Lower leg skin (tissue), 4 donors: ENCODE data around the gene OR52N5. TPM values are rescaled to one million over a fixed set of nuclear protein-coding genes. Genes with fewer than 3 reads are reported as not detected.

Experiments used
- DNase-seq, 2 donors: peaks; one replicate each; pipeline ENCODE4 v3.0.0-alpha.2; 2019; ENCODE audit warnings: low spot score in 2 of 2
- H3K4me3 ChIP-seq: fragments of 200-600 bp; sonication (generic); 2 replicates; pipeline ENCODE4 v1.5.1; 2017; ENCODE audit warnings: mild to moderate bottlenecking, low read depth; ENCODE audit not compliant: poor library complexity, severe bottlenecking
- POLR2A ChIP-seq, 2 donors: fragments of 450-650 bp; IDR thresholded peaks; one replicate each; pipeline ENCODE4 v1.6.1; 2016 to 2017; ENCODE audit warnings: antibody characterized with exemption in 2 of 2, mild to moderate bottlenecking in 1 of 2, moderate library complexity in 1 of 2
- WGBS, 2 donors: methylation state at CpG; one replicate each; pipeline ENCODE4 v1.1.5; 2018; 5-methylcytosine and 5-hydroxymethylcytosine counted together
- intact Hi-C: fragments of 100-400 bp; cut with DNase I; formaldehyde crosslinking; loops from one replicate; pipeline ENCODE4 v1.15.0; 2023; ENCODE audit warnings: low total_unique reads
- total RNA-seq, 4 donors: library from RNA; depleted of rRNA; stranded (reverse); fragments of >200 nt; gene quantifications; one replicate each; pipeline ENCODE4 v1.1.0, GENCODE V29; 2016
- TF ChIP-seq, protein P1 (sequence below), 3 donors: fragments of 450-650 bp; IDR thresholded peaks; one replicate each; pipeline ENCODE4 v1.5.1; 2016; ENCODE audit warnings: antibody characterized with exemption in 3 of 3, mild to moderate bottlenecking in 3 of 3, moderate library complexity in 2 of 3

The OR52N5 gene
- total RNA-seq, 4 donors from 2014 or later, result not detected

DNA sequence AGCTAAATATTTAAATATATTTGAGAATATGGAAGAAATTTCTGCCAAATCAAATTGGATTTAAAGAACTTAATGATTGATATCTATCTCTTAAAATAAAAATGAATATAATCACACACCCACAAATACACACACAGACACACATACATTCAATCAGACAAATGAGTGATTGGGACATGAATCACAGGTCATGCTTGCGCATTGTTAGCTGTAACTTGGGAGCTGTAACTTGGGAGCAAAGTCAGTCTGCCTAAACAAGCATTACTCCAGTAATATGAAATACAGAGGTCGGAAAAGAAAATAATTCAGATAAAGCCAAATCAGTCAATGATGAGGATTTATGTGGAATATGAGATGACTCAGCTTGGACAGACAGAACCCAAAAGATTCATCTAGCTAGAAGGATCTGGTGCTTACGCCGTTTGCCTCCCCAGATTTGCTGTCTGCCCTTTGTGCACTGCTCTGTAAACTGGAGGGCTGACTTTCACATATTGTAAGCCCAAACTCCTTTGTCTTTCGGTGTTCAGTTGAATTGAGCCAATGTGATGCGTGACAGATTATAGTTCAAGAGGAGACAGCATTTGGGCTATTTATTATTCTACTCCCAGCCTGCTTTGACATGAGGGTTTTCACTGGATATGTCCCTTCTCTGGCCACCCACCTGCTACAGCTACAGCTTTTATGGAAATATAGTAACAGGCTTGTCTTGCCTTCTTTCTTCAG is 45.3 kb downstream of the OR52N5 start:
- intact Hi-C loops, result no loop called here
- TF ChIP-seq POLR2A (IDR thresholded peaks at IDR 0.05), result no peak
- TF ChIP-seq, protein P1, sequence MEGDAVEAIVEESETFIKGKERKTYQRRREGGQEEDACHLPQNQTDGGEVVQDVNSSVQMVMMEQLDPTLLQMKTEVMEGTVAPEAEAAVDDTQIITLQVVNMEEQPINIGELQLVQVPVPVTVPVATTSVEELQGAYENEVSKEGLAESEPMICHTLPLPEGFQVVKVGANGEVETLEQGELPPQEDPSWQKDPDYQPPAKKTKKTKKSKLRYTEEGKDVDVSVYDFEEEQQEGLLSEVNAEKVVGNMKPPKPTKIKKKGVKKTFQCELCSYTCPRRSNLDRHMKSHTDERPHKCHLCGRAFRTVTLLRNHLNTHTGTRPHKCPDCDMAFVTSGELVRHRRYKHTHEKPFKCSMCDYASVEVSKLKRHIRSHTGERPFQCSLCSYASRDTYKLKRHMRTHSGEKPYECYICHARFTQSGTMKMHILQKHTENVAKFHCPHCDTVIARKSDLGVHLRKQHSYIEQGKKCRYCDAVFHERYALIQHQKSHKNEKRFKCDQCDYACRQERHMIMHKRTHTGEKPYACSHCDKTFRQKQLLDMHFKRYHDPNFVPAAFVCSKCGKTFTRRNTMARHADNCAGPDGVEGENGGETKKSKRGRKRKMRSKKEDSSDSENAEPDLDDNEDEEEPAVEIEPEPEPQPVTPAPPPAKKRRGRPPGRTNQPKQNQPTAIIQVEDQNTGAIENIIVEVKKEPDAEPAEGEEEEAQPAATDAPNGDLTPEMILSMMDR (IDR thresholded peaks at IDR 0.05), result no peak
- H3K4me3 ChIP-seq, result no peak overlapping the region
- no peak for DNase-seq
- 83 to 89% methylated on average over 6 of the region's 6 CpGs for WGBS, 2 donors

DNA sequence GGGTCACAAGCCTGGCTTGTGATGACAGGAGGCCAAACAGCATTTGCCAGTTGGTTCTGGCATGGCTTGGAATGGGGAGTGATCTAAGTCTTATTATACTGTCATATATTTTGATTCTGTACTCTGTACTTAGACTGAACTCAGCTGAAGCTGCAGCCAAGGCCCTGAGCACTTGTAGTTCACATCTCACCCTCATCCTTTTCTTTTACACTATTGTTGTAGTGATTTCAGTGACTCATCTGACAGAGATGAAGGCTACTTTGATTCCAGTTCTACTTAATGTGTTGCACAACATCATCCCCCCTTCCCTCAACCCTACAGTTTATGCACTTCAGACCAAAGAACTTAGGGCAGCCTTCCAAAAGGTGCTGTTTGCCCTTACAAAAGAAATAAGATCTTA is 46.1 kb downstream of the OR52N5 start:
- no peak overlapping the region for H3K4me3 ChIP-seq
- TF ChIP-seq POLR2A (IDR thresholded peaks at IDR 0.05), result no peak
- TF ChIP-seq, protein P1 (IDR thresholded peaks at IDR 0.05), result no peak
- no peak for DNase-seq
- intact Hi-C loops, result no loop called here

DNA sequence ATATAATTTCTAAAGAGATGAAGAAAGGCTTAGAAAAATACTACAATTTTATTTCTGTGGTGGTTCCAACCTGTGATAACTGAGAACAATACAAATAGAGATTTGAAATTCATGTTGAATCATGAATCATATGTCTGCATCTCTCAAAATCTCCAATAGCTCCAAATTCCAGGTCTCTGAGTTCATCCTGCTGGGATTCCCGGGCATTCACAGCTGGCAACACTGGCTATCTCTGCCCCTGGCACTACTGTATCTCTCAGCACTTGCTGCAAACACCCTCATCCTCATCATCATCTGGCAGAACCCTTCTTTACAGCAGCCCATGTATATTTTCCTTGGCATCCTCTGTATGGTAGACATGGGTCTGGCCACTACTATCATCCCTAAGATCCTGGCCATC is 46.8 kb downstream of the OR52N5 start, which contains the start of gene OR56B1:
Gene OR56B1 (plus strand): TSS at position 53 of the 400 bp plus-strand sequence. CDS start 69 bp downstream, at position 122.
- TF ChIP-seq POLR2A (IDR thresholded peaks at IDR 0.05), result no peak
- TF ChIP-seq, protein P1 (IDR thresholded peaks at IDR 0.05), result no peak
- H3K4me3 ChIP-seq, result no peak within 1 kb of the TSS
- no peak for DNase-seq
- intact Hi-C loops, result no loop called here
- 70% methylated on average over 1 of the region's 1 CpG for WGBS, 2 donors

DNA sequence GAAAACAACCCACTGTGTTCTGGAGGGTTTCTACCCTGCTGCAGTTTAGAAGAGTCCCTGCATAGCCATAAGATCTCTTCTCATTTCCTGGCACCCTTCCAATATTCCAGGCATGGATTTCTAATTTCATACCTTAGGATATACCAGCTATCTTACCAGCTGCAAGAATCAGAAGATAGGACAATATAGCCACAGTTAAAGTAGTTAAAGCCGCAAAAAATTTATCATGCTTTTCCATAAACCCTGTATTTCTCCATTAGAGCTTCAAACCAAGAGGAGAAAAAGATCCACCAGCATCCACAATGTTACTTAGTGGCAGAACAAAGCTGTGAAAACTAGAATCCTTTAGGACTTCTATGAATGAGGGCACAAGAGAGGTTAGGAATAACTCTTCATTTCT is 55.5 kb downstream of the OR52N5 start:
- H3K4me3 ChIP-seq, result no peak overlapping the region
- 93 to 95% methylated on average over 1 of the region's 1 CpG for WGBS, 2 donors
- TF ChIP-seq POLR2A (IDR thresholded peaks at IDR 0.05), result no peak
- TF ChIP-seq, protein P1 (IDR thresholded peaks at IDR 0.05), result no peak
- no peak for DNase-seq
- intact Hi-C loops, result no loop called here

DNA sequence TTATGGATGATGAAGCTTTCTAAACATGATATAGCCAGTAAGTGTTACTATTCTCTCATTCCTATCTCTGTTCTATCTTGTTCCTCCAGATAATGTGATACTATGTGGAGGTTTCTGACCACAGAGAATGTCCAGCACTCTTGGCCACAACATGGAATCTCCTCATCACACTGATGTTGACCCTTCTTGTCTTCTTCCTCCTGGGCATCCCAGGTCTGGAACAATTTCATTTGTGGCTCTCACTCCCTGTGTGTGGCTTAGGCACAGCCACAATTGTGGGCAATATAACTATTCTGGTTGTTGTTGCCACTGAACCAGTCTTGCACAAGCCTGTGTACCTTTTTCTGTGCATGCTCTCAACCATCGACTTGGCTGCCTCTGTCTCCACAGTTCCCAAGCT is 56.8 kb downstream of the OR52N5 start:
- no peak overlapping the region for H3K4me3 ChIP-seq
- intact Hi-C loops, result no loop called here
- DNase-seq, result no peak
- no peak for TF ChIP-seq POLR2A (IDR thresholded peaks at IDR 0.05)
- TF ChIP-seq, protein P1 (IDR thresholded peaks at IDR 0.05), result no peak
- WGBS, 2 donors, result 92 to 95% methylated on average over 1 of the region's 1 CpG

Other genes starting within 250 kb of the OR52N5 start
- gene OR52H1, start 234.8 kb downstream of the OR52N5 start, total RNA-seq, result not detected
- gene OR52B6, start 202.5 kb downstream of the OR52N5 start, total RNA-seq, result not detected
- 1 to 10 TPM; 1.0 to 2.7 (median 2.0) TPM for gene TRIM6, start 186.7 kb downstream of the OR52N5 start, total RNA-seq
- gene TRIM34, start 158.4 kb downstream of the OR52N5 start, total RNA-seq, result 10 to 100 TPM in 1 of 4 donors, 1 to 10 TPM in 3; 2.7 to 10.3 (median 6.9) TPM
- gene TRIM5, start 98.3 kb downstream of the OR52N5 start, total RNA-seq, result 10 to 100 TPM in 2 of 4 donors, 1 to 10 TPM in 2; 8.3 to 16.1 (median 10.8) TPM
- 10 to 100 TPM in 2 of 4 donors, 1 to 10 TPM in 2; 5.9 to 12.5 (median 9.2) TPM for gene TRIM22, start 93.6 kb downstream of the OR52N5 start, total RNA-seq
- gene OR56B1, start 46.9 kb downstream of the OR52N5 start, total RNA-seq, result under 1 TPM in 1 of 4 donors, not detected in 3; 0.29 TPM
- gene OR52N4, start 29.1 kb downstream of the OR52N5 start, total RNA-seq, result not detected
- not detected for gene OR52N1, start 7.9 kb upstream of the OR52N5 start, total RNA-seq
- not detected for gene OR52N2, start 25.6 kb upstream of the OR52N5 start, total RNA-seq
- gene OR52E6, start 58.5 kb upstream of the OR52N5 start, total RNA-seq, result not detected
- gene OR52E8, start 74.3 kb upstream of the OR52N5 start, total RNA-seq, result not detected
- gene OR52E4, start 97.3 kb upstream of the OR52N5 start, total RNA-seq, result not detected
- gene OR52E5, start 109.9 kb upstream of the OR52N5 start, total RNA-seq, result not detected
- not detected for gene OR56A3, start 158.9 kb upstream of the OR52N5 start, total RNA-seq
- gene OR56A5, start 185.1 kb upstream of the OR52N5 start, total RNA-seq, result under 1 TPM in 1 of 4 donors, not detected in 3; 0.84 TPM
- under 1 TPM in 1 of 4 donors, not detected in 3; 0.57 TPM for gene OR52L1, start 203.6 kb upstream of the OR52N5 start, total RNA-seq
- under 1 TPM in 2 of 4 donors, not detected in 2; 0.08 to 0.11 TPM for gene OR56A4, start 223.6 kb upstream of the OR52N5 start, total RNA-seq
- gene OR56A1, start 247.4 kb upstream of the OR52N5 start, total RNA-seq, result under 1 TPM in 3 of 4 donors, not detected in 1; 0.10 to 0.19 (median 0.12) TPM